ENCODE results near the gene PCDH19.

PCDH19 gene

DNA sequence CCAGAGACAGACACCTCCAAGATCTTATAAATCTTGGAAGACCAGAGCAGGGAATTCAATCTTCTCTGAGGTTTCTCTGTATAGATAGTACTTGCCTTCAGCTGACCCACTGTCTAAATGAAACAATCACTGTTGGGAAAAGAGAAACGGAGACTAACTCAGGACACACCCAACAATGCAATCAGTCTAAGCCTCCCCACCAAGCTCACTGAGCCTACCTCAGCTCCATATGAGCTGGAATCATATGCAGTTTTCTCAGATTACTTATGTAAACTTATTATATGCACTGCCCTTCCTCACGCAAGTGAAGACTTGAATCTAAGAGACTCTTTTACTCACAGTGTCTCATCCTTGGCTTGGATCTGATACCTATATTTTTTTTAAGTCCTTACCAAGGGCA is 110.5 kb downstream of the PCDH19 start:
- no peak for DNase-seq (ENCODE audit: low read depth in 2 of 2)

DNA sequence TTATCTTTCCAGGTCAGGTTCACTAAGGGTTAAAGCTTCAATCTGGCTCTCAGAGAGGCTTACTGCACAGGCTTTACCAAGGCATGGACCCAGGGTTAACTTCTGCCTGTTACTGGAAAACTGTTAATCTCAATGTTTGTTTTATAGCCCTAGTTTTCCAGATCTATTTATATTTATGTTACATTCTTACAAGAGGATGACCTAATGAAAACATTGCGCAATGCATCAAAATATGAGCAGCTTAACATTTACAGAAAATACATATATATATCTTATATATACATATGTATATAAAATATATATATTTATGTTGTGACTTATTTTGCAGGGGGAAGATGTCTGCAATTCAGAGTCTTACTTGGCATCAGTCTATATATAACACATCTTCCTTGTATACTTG is 112.3 kb downstream of the PCDH19 start:
- no peak for DNase-seq (ENCODE audit: low read depth in 2 of 2)

DNA sequence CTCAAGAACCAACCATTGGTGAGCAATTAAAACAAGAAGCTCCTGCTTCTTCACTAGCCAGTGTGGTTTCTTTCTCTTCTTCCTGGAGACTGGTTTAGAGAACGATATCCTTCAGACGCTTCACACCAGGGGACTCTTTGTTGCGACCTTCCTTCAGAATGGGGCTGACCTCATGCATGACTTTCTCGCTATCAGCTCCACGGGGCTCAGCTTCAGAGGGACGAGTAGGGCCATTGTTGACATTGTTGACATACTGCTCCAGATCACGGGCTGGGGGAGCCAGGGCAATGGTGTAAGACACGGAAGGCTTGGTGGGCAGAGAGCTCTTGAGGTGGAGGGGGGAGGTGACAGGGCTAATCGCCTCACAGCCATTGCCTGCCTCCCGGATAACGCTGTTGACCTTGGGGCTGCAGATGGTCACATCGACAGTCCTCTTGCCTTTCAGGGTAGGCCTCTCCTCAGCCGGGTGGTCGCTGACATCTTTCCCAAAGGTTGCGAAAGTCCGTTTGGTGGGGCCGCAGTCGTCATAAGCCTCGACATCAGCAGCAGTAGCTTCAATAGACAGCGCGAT is 113.8 kb downstream of the PCDH19 start:
- DNase-seq (ENCODE audit: low read depth in 2 of 2) = no peak

DNA sequence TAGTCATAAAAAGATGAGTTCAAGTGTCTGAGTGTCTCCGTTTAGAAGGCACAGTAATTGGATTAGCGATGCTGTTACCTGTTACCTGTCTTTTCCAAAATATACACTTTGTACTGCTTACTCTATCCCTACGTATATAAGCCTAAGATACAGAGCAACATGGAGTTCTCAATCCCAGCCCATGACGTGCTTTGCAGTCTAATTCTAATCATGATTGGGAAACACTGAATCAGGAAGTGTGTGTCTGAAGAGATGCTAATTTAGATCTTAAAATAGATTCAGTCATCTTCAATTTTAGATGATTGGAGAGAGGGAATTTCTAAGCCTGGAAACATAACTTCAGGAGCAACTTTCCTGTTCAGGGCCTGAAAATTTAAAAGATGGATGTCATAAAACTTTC is 115.1 kb downstream of the PCDH19 start:
- DNase-seq (ENCODE audit: low read depth in 2 of 2) = no peak

DNA sequence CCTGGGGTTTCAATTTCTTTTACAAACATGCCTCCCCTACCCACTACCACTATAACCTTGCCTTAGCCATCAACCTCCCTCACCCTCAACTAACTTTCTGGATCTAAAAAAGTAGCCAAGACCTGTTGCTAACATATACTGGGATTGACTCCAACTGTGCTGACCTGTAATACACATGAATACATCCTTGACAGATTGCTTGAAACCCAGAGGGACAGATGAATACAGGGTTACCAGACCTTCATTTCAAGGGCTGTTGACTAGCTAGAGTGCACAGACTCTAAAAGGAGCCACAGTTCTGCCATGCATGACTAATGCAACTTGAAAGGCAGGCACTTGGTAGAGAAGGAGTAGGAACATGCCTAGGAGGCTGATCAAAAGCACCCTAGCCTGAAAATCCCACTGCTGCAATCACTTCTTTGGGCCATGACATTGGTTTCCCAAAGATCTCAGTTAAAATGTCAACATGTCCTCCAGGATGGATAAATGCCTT is 121.0 kb downstream of the PCDH19 start:
- no peak for DNase-seq (ENCODE audit: low read depth in 2 of 2)

DNA sequence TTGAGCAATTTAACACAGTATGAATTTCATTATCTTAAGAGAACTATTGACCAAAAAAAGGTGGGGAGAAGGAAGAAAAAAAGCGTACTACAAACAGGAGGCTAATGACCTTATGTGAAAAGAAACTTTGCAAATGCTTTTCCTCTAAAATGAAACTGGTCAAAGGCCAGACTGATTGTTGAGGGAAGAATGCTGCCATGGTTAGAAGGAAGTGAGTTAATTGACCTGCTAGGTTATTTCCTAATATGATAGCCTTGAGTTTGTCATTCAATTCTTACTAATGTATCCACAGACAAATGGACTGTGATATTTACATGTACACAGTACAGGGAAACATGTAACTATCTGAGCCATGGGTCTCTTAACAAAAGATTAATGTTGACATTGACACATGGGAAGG is 132.8 kb downstream of the PCDH19 start:
- DNase-seq (ENCODE audit: low read depth in 2 of 2) = no peak

DNA sequence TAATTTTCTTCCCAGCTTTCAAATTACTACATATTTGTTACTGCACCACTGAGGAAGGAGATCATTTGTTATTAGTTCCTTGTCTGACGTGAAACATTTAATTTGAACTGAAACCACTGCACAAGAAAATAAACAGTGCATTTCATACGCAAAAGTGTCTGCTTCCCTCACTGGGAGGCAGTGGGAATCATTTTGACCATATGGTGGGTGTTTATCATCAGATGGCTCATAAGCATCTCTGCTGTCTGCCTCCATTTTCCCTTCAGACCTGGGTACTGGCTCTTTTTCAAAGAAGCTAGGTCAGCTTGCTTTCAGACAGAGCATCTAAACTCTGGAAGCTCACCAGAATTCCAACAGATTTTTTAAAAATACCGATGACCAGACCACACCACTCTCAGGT is 135.2 kb downstream of the PCDH19 start:
- no peak for DNase-seq (ENCODE audit: low read depth in 2 of 2)

DNA sequence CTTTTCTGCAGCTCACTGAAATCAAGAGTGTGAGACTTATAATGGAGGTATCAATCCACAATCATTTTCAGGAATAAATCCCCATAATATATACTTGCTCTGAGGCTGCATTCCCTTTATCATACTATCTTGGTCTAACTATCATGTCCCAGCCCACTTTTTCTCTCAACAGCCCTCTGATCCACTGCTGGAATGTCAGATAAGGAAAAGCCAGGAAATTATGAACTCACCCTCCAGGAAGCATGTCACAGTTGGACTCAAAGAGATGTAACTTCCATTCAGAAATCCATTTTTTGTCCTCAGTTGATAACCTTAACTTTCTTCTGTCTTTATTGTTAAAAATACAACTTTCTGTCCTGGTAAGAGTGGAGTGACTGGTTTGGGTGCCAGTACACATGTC is 144.9 kb downstream of the PCDH19 start:
- DNase-seq (ENCODE audit: low read depth in 2 of 2) = no peak

DNA sequence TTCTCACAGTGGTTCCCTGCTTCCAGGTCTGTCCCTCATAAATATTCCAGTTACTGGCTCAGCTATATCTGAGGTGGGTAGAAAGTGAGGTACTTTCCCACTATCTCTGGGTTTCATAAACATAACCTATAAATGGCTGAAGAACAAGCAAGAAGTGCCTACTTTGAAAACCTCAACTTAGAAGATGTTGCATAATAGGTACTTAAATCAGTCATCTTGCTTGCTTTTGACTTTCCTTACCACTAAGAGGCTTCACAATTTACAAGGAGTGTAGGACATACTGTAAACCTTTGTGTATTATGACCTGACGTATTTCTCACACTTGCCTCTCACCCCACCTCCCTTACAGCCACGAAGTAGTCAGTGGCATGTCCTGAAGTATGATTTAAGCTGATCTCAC is 145.9 kb downstream of the PCDH19 start:
- DNase-seq (ENCODE audit: low read depth in 2 of 2) = no peak

DNA sequence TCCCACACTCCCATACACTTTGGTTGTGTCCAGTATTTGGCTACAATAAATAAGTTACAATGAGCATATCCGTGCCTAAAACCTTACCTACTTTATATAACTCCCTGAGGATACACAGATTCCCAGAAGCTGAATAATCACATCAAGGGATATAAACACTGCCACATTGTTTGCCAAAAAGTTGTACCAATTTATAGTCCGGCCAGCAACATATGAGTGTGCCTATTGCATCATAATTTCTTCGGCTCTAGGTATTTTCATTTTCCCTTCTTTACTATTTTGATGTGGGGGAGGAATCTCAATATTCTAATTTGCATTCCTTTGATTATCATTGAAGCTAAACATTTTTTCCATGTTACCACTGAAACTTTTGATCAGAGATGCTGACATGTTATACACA is 146.4 kb downstream of the PCDH19 start:
- DNase-seq (ENCODE audit: low read depth in 2 of 2) = no peak

DNA sequence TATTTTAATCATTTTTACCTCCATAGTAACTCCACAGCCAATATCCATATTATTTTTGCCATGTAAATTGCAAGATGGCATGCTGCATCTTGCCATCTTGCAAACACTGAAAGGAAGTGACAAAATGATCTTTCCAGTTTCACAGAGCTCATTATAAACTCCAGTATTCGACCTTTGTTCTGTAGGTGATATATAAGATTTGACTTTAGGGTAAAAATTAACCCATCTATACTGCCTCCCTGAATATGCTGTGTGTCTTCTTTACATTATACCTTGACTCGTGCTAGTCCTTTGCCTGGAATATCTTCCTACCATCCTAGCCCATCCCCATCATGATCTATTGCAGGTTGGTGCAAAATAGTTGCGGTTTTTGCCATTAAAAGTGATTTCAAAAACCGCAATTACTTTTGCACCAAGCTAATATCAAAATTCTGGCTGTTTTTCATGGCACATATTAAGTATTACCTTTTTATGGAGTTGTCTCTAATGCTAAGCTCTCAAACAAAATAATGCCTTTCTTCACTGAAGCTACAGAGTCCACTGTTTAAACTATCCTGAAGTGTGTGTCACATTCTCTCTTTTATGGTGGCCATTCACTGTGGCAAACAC is 161.1 kb downstream of the PCDH19 start:
- no peak for DNase-seq (ENCODE audit: low read depth in 2 of 2)

DNA sequence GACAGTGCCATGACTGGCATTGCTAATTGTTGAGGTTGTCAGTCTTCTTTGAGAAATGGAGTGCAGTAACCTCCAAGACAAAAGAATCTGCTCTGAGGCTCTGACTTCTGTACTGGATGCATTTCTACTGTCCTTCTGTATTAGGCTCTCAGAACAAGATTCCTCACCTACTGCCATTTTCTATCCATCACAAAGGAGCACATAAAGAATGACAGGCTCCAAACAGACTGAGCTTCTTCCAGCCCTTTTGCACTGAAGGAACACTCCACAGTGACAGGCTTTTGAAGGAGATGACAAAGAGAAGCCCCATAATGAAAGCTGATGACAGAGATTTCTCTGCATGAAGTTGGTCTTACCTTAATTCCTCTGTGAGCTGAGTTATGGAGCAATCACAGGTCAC is 162.2 kb downstream of the PCDH19 start:
- DNase-seq (ENCODE audit: low read depth in 2 of 2) = no peak

DNA sequence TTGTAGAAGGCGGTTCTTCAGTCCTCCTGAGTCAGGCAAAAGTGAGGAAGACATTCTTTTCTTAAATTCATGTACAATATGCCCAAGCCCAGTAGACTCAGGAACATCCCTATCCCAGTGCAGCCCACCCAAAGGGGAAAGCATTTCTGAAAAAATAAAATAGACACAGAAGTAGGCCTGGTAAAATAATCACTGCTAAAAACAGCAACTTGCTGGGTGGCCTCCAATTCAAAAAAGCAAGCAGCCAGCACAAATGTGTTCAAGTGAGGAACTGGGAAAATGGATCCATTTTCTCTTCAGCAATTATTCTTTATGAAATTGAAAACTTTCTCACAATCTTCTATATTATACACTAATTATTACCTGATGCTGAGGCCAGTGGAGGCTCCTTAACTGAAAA is 165.4 kb downstream of the PCDH19 start:
- no peak for DNase-seq (ENCODE audit: low read depth in 2 of 2)

Measured in stimulated activated CD4-positive, alpha-beta T cell treated with anti-CD3 and anti-CD28 coated beads, Interleukin-15, amount 100 ng/mL, for 48 hours (primary cell).